WTC11 (cell line): Measurements from ENCODE around the gene ENPP6. TPM values are rescaled to one million over a fixed set of nuclear protein-coding genes. Genes with fewer than 3 reads are reported as not detected.
A peak's percentile ranks its signal among the peaks of the same experiment; 100 is the strongest.

Source experiments
- ATAC-seq: fragments of 200-7000 bp; cut with Tn5 transposase; 2 replicates; pipeline ENCODE4 v1.10.0; 2021; ENCODE audit warnings: mild to moderate bottlenecking, moderate library complexity
- CTCF ChIA-PET: fragments of 300-600 bp; sonication (Branson Sonifier 250); formaldehyde crosslinking; loops from one replicate; lab custom pipeline; 2021; ENCODE audit warnings: antibody characterized with exemption; lab: Charles Lee
- POLR2A ChIA-PET: fragments of 350-600 bp; sonication (Branson Sonifier 250); formaldehyde crosslinking; loops from one replicate; lab custom pipeline; 2021; ENCODE audit warnings: antibody characterized with exemption; lab: Charles Lee
- DNase-seq: peaks from one replicate; pipeline ENCODE4 v3.0.0; 2021; ENCODE audit warnings: low spot score
- H3K27ac Mint-ChIP-seq: 2 replicates; pipeline ENCODE4 v1.8.0; 2021; ENCODE audit warnings: mixed read lengths
- H3K27me3 Mint-ChIP-seq: 2 replicates; pipeline ENCODE4 v1.8.0; 2021; ENCODE audit warnings: low read depth, mild to moderate bottlenecking, moderate library complexity, mixed read lengths
- H3K36me3 Mint-ChIP-seq: 2 replicates; pipeline ENCODE4 v1.8.0; 2021; ENCODE audit warnings: mixed read lengths
- H3K4me1 Mint-ChIP-seq: 2 replicates; pipeline ENCODE4 v1.8.0; 2022; ENCODE audit warnings: mixed read lengths
- H3K4me3 Mint-ChIP-seq: 2 replicates; pipeline ENCODE4 v1.8.0; 2021; ENCODE audit warnings: mild to moderate bottlenecking, moderate library complexity, mixed read lengths
- H3K9me3 Mint-ChIP-seq: 2 replicates; pipeline ENCODE4 v1.8.0; 2021; ENCODE audit warnings: mixed read lengths
- NR1H2 ChIP-seq: sonication (generic); formaldehyde crosslinking; IDR thresholded peaks from 2 replicates; pipeline ENCODE4 v1.9.0; 2021; ENCODE audit warnings: mild to moderate bottlenecking, moderate library complexity, missing genetic modification reagents
- total RNA-seq: library from RNA; stranded (reverse); gene quantifications from 3 replicates; pipeline ENCODE4 v1.2.3, GENCODE V29; 2021
- TF ChIP-seq, protein P1 (sequence below): sonication (generic); formaldehyde crosslinking; IDR thresholded peaks from 2 replicates; pipeline ENCODE4 v1.8.0; 2022; ENCODE audit warnings: mild to moderate bottlenecking, missing genetic modification reagents

ENPP6 gene
- total RNA-seq, 1 experiment from 2014 or later, result 0.09 TPM

DNA sequence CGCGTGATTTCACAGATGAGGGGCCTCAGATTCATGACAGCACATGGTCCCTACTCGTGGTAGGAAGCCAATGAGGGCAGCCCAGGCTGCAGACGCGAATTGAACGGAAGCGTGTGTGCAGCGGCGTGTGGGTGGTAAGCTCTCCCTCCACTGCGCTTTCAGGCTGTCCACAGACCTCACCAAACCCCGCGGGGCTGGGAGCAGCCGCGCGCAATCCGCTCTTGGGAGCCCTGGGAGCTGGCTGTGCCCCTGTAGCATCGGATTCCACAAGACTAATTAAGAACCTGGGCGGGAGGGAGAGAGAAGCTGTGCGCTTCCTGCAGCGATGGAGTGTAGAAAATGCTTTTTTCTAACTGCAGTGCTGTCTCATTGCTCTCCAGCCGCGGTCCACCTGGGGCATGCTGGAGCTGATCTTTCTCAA, 177.7 kb downstream of the ENPP6 start:
- H3K36me3 Mint-ChIP-seq, result 0 out of 2 replicates have a peak, but pooled peaks cover 2% of the 10 kb centered on the region
- POLR2A ChIA-PET, result interaction anchor here (1.0 to 1.3 kb wide), 2 partner anchors 133 to 135 kb away, joined by 3 to 5 read pairs; partner anchors contain the start of gene STOX2
- ATAC-seq (peak; percentile 78), DNase-seq (peak; percentile 26)
- CTCF ChIA-PET, result interaction anchor here (0.9 kb wide), 1 partner anchor 127 kb away, joined by 3 read pairs; no protein-coding TSS in a partner anchor
- peak overlapping the region; percentile 50 for H3K4me3 Mint-ChIP-seq
- TF ChIP-seq, protein P1, sequence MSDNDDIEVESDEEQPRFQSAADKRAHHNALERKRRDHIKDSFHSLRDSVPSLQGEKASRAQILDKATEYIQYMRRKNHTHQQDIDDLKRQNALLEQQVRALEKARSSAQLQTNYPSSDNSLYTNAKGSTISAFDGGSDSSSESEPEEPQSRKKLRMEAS, result peak; percentile 46; the same call in 1 of the 2 replicates
- TF ChIP-seq NR1H2 (CRISPR knock-in tag), result no peak
- no peak overlapping the region for H3K27ac Mint-ChIP-seq
- H3K9me3 Mint-ChIP-seq, result peaks cover 7% of the 10 kb centered on the region
- peaks cover 19% of the 10 kb centered on the region for H3K4me1 Mint-ChIP-seq
- peaks cover 25% of the 10 kb centered on the region for H3K27me3 Mint-ChIP-seq
